GM19455 (cell line): ENCODE results near the gene CDC25B.

ENCODE experiments used
- ATAC-seq: cut with Tn5 transposase; IDR thresholded peaks from one replicate; pipeline ENCODE4 v1.9.1; 2021; ENCODE audit not compliant: unreplicated experiment

CDC25B gene

GRCh38 chr20:3802524-3803239 is 6.6 kb downstream of the CDC25B start:
- ATAC-seq, result no peak

GRCh38 chr20:3803289-3803688 is 7.2 kb downstream of the CDC25B start:
- ATAC-seq, result no peak

DNA sequence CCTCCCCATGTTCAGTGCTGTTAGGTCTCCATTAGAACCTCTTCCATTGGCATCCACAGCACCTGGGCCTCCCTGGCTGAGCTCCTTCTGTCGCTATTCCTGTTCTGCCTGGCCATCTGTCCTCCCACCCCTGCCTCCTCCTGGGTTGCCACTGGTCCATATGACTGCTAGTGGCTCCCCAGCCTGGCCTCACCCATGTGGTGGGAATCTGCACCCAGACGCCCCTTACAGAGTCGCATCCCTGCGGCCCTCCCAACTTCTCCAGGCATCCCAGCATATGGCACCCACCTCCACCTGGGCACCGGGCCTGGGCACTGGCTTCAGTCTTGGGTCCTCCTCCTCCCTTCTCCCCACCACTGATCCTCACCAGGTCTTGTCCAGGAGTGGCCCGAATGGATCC is 7.7 kb downstream of the CDC25B start:
- no peak for ATAC-seq

GRCh38 chr20:3804254-3804751 is 8.2 kb downstream of the CDC25B start:
- no peak for ATAC-seq

- ATAC-seq, result no peak
Observed at GRCh38 chr20:3804781-3805180, 8.7 kb downstream of the CDC25B start.

- no peak for ATAC-seq
Observed at GRCh38 chr20:3808544-3808943, 12.4 kb downstream of the CDC25B start.

DNA sequence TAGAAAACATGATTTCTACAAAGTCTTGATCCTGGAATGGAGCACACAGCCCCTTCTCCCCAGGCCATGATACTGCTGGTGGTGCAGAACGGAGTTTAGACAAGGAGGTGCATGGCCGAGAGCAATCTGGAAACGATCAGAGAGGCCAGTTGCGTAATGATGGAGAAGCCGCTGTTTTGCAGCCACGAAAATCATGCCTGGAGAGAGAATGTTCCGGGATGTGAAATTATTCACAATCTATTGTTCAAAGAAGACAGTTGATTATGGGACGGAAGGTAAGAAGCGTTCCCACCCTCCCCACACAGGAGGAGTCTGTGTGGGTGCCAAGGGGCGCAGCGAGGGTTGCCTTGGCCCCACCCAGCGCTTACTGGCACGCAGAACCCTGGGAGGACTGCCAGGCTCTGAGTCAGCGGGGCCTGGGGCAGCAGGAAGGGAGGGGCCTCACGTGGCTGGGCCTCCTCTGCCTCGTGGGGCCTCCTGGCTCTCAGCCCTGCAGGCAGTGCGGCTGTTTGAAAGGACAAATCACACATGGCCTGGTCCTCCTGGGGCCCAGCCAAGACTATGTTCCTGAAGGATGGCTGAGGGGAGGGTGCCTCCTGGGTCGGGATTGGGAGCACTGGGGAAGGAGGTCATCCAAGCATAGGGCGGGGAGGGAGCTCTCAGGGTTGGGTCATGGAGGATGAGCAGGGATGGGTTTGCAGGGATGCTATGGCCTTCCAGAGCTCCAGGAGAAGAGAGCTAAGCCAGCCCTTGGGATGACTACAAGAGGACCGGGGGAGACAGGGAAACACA is 15.6 kb downstream of the CDC25B start:
- no peak for ATAC-seq

- ATAC-seq, result no peak
Observed at GRCh38 chr20:3812259-3812681, 16.2 kb downstream of the CDC25B start.

DNA sequence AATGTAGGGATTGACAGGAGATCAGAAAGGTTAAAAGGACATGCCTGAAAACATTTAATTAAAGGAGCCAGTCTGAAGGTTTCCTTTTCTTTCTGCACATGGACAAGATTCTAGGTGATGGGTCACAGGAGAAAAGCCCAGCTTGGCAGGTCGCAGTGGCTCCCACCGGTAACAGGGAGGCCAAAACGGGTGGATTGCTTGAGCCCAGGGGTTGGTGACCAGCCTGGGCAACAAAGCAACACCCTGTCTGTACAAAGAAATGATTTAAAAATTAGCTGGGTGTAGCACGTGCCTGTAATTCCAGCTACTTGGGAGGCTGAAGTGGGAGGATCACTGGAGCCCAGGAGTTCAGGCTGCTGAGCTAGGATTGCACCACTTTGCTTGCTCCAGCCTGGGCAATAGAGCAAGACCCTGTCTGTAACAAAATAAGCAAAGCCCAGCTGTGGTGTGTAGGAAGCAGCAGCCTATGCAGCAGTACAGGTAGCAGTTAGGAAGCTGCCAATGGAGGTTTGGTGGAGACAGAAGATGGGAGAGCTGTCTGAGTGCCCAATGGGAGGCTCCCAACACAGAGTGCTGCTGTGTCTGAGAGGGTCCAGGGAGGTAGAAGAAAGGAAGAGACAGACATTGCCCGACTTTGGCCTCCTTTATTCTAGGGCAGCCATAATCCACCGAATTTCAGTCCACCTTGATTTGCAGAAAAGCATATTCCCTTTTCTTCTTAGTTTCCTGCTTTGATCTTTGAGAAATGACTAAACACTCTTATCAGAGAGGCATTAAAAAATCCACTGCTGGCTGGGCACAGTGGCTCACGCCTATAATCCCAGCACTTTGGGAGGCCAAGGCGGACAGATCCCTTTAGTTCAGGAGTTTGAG is 17.1 kb downstream of the CDC25B start:
- ATAC-seq, result no peak

- no peak for ATAC-seq
Observed at GRCh38 chr20:3813848-3814581, 17.9 kb downstream of the CDC25B start.

- no peak for ATAC-seq
Observed at GRCh38 chr20:3814928-3815495, 18.9 kb downstream of the CDC25B start.

DNA sequence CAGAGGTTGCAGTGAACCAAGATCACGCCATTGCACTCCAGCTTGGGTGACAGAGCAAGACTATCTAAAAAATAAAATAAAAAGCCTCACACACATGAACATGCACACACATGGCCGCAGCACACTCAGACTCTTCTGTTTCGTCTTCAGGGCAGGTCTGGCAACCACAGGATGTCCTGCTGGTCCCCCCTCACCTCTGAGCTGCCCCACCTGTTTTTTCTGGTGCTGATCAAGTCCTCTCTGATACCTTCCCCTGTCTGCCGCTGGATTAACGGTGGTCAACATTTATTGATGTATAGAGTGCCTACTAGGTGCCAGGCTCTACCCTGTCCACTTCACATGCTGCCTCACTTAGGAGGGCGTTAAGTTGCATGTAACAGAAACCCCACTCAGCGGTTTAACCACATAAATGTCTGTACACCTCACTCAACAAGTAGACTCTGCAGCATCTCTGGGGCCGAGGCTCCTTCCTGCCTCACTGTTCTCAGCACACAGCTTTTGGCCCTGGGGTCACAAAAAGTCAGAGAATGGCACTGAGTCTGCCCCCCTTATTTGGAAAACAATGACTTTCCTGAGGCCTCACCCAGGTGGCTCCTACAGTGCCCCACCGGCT is 19.7 kb downstream of the CDC25B start:
- no peak for ATAC-seq

- ATAC-seq, result no peak
Observed at GRCh38 chr20:3818155-3819151, 22.3 kb downstream of the CDC25B start.

GRCh38 chr20:3819411-3820047 is 23.4 kb downstream of the CDC25B start:
- no peak for ATAC-seq

- ATAC-seq, result peak; percentile 87
Observed at GRCh38 chr20:3820048-3820900, 24.2 kb downstream of the CDC25B start, which contains the start of gene AP5S1. TSS of gene AP5S1 (plus strand) at chr20:3820547. CDS start at chr20:3822118, 1,571 bp downstream.

DNA sequence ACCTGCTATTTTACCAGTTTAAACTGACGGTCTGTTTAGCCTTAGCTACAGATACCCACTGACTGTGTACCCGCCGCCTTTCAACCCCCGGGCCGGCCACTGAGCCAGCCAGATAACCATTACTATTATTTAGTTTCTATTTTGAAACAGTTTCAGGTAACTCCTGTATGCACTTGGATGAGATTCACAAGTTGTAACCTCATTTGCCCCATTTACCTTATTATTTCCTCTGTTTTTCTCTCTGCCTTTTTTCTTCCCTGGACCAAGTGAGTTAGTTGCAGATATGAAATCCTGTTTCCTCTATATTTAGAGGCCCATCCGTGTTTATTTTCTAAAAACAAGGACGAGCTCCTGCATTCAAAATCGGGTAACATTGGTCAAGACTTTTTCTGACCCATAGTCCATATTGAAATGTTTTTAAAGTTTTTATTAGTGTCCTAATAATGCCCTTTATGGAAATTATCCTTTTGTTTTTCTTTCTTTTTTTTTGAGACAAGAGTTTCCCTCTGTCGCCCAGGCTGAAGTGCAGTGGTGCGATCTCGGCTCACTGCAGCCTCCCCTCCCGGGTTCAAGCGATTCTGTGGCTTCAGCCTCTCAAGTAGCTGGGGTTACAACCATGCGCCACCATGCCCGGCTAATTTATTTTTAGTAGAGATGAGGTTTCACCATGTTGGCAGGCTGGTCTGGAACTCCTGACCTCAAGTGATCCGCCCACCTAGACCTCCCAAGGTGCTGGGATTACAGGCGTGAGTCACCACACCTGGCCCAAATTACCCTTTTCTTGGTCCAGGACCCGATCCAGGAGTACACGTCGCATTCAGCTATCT is 25.0 kb downstream of the CDC25B start:
- ATAC-seq, result peak; percentile 1
